ENCODE results near the gene NKAIN2.
"Not testable (repeated sequence)": the region's sequence is repeated elsewhere in the genome, so short reads cannot be mapped to it uniquely, and the experiment has no call there.

Gene NKAIN2

DNA sequence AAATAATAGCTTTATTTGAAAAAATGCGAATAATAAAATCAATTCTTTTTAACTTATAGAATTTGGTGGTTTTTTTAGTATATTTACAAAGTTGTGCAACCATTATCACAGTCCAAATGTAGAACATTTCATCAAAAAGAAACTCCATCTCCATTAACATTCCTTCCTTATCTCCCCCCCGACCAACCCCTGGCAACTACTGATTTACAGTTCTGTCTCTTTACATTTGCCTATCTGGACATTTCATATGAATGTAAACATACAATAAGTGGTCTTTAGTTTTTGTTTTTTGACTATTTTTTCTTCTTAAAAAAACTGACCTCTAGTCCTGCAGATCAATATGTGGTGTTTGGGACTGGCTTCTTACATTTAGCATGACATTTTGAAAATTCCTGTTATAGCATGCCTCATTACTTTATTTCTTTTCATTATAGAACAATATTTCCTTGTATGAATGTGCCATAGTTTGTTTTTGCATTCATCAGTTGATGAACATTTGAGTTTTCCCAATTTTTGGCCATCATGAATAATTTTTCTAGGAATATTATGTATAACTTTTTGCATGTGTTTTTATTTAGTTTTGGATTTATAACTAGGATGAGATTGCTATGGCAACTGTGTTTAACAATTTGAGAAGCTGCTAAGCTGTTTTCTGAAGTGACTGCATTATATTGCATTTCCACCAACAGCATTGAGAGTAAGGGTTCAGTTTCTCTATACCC, 344.7 kb downstream of the NKAIN2 start:
- H2BK120ac ChIP-seq (ENCODE audit: low read depth, low read length) = no peak overlapping the region
- no peak overlapping the region for H3K27ac ChIP-seq (ENCODE audit: low read depth, low read length)
- DNase-seq = no peak
- H3K4me3 ChIP-seq (ENCODE audit: low read length) = no peak overlapping the region
- no peak overlapping the region for H4K5ac ChIP-seq (ENCODE audit: low read length)
- WGBS (ENCODE audit: extremely low coverage, insufficient coverage, low lambda C conversion rate) = no CpG with 5 or more reads among the region's 2 CpGs
- no peaks in the 10 kb centered on the region for H3K27me3 ChIP-seq (ENCODE audit: insufficient read depth, low read length, poor library complexity)
- H3K56ac ChIP-seq (ENCODE audit: low read length) = no peak overlapping the region
- no peak overlapping the region for H3K4me2 ChIP-seq (ENCODE audit: low read length)
- no peaks in the 10 kb centered on the region for H3K79me1 ChIP-seq (ENCODE audit: low read length)
- H2BK15ac ChIP-seq (replicated peaks; ENCODE audit: low read depth) = no peak overlapping the region
- no peak overlapping the region for H3K18ac ChIP-seq (ENCODE audit: low read length)
- H3K36me3 ChIP-seq (ENCODE audit: control insufficient read depth, insufficient read depth, low read length) = no peaks in the 10 kb centered on the region
- no peak overlapping the region for H3K9ac ChIP-seq (ENCODE audit: low read length)
- H3K23ac ChIP-seq (ENCODE audit: low read length) = no peak overlapping the region
- no peaks in the 10 kb centered on the region for H3K79me2 ChIP-seq (ENCODE audit: control insufficient read depth, insufficient read depth, low read length)
- H2BK5ac ChIP-seq (ENCODE audit: low read length) = no peak overlapping the region
- no peak overlapping the region for H2AK5ac ChIP-seq (ENCODE audit: low read length)
- no peak overlapping the region for H3K4ac ChIP-seq (ENCODE audit: low read depth, low read length)
- no peaks in the 10 kb centered on the region for H3K4me1 ChIP-seq (ENCODE audit: control insufficient read depth, low read depth, low read length)
- H4K8ac ChIP-seq (ENCODE audit: low read depth, low read length) = no peak overlapping the region

DNA sequence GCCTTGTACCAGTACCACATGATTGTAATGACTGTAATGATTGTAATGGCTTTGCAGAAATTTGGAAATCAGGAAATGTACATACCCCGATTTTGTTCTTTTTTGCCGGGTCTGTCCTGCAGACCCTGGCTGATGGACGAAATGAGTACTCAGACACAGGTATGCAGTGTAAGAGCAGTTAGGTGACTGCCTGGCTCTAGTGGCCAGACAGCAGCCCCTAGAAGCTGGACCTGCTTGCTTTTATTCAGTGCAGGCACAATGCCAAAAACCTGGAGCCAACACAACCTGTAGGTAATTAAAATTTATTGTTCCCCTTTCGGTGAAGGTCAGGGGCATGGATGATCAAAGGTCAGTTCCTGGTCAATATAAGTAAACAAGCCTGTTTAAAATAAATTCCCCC, 346.0 kb downstream of the NKAIN2 start:
- no peak overlapping the region for H4K5ac ChIP-seq (ENCODE audit: low read length)
- no peak overlapping the region for H2BK120ac ChIP-seq (ENCODE audit: low read depth, low read length)
- H3K4me1 ChIP-seq (ENCODE audit: control insufficient read depth, low read depth, low read length) = no peaks in the 10 kb centered on the region
- no peak for DNase-seq
- H3K18ac ChIP-seq (ENCODE audit: low read length) = no peak overlapping the region
- H2BK15ac ChIP-seq (replicated peaks; ENCODE audit: low read depth) = no peak overlapping the region
- no peak overlapping the region for H3K27ac ChIP-seq (ENCODE audit: low read depth, low read length)
- no peak overlapping the region for H3K4ac ChIP-seq (ENCODE audit: low read depth, low read length)
- no peaks in the 10 kb centered on the region for H3K36me3 ChIP-seq (ENCODE audit: control insufficient read depth, insufficient read depth, low read length)
- no peak overlapping the region for H3K56ac ChIP-seq (ENCODE audit: low read length)
- H3K27me3 ChIP-seq (ENCODE audit: insufficient read depth, low read length, poor library complexity) = no peaks in the 10 kb centered on the region
- H4K8ac ChIP-seq (ENCODE audit: low read depth, low read length) = no peak overlapping the region
- H3K4me2 ChIP-seq (ENCODE audit: low read length) = no peak overlapping the region
- H2BK5ac ChIP-seq (ENCODE audit: low read length) = no peak overlapping the region
- H3K4me3 ChIP-seq (ENCODE audit: low read length) = no peak overlapping the region
- H3K23ac ChIP-seq (ENCODE audit: low read length) = no peak overlapping the region
- no peaks in the 10 kb centered on the region for H3K79me2 ChIP-seq (ENCODE audit: control insufficient read depth, insufficient read depth, low read length)
- no CpG with 5 or more reads among the region's 4 CpGs for WGBS (ENCODE audit: extremely low coverage, insufficient coverage, low lambda C conversion rate)
- H3K79me1 ChIP-seq (ENCODE audit: low read length) = no peaks in the 10 kb centered on the region
- H2AK5ac ChIP-seq (ENCODE audit: low read length) = no peak overlapping the region
- no peak overlapping the region for H3K9ac ChIP-seq (ENCODE audit: low read length)

DNA sequence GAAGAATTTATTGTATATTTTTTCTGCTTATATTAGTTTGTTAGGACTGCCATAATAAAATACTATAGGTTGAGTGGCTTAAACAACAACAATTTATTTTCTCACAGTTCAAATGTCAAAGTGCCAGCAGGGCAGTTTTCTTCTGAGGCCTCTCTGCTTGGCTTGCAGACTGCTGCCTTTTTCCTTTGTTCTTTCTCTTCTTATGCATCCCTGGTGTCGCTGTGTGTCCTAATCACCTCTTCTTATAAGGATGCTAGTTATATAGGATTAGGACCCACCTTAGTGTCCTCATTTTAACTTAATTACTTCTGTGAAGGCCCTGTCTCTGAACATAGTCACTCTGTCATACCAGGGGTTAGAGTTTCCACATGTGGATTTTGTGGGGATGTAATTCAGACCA, 354.4 kb downstream of the NKAIN2 start:
- Histone ChIP-seq H3K4ac (ENCODE audit: low read depth, low read length) (no peak overlapping the region), H3K9ac (ENCODE audit: low read length) (no peak overlapping the region), H3K4me1 (ENCODE audit: control insufficient read depth, low read depth, low read length) (no peaks in the 10 kb centered on the region), H3K56ac (ENCODE audit: low read length) (no peak overlapping the region), H3K36me3 (ENCODE audit: control insufficient read depth, insufficient read depth, low read length) (no peaks in the 10 kb centered on the region), H3K23ac (ENCODE audit: low read length) (no peak overlapping the region), H2AK5ac (ENCODE audit: low read length) (no peak overlapping the region), H3K4me3 (ENCODE audit: low read length) (no peak overlapping the region), H3K27ac (ENCODE audit: low read depth, low read length) (no peak overlapping the region), H2BK5ac (ENCODE audit: low read length) (no peak overlapping the region), H2BK120ac (ENCODE audit: low read depth, low read length) (no peak overlapping the region), H3K79me1 (ENCODE audit: low read length) (no peaks in the 10 kb centered on the region), H3K18ac (ENCODE audit: low read length) (no peak overlapping the region), H3K27me3 (ENCODE audit: insufficient read depth, low read length, poor library complexity) (no peaks in the 10 kb centered on the region), H3K4me2 (ENCODE audit: low read length) (no peak overlapping the region), H2BK15ac (replicated peaks; ENCODE audit: low read depth) (no peak overlapping the region), H4K5ac (ENCODE audit: low read length) (no peak overlapping the region), H3K79me2 (ENCODE audit: control insufficient read depth, insufficient read depth, low read length) (no peaks in the 10 kb centered on the region), H4K8ac (ENCODE audit: low read depth, low read length) (no peak overlapping the region)
- DNase-seq = no peak
- WGBS (ENCODE audit: extremely low coverage, insufficient coverage, low lambda C conversion rate) = no CpG with 5 or more reads among the region's 1 CpG

DNA sequence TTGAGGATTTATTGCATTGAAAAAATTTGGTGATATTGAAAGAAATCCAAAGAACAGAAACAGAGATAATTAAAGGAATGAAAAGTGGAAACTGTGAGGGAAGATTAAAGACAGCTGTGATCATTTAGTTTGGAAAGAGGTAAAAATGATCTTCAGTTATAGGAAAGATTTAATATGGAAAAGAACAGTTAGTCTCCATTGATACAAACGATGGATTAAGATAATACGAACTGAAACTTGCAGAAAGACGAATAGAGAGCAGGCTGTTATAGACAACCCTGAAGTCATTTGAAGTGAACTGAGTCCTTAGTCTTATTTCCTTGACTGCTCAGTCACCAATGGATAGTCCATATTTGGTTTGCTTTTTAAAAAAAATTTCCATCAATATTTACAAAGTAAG, 360.0 kb downstream of the NKAIN2 start:
- Histone ChIP-seq H3K27ac (ENCODE audit: low read depth, low read length) (no peak overlapping the region), H3K36me3 (ENCODE audit: control insufficient read depth, insufficient read depth, low read length) (no peaks in the 10 kb centered on the region), H3K4me2 (ENCODE audit: low read length) (no peak overlapping the region), H3K27me3 (ENCODE audit: insufficient read depth, low read length, poor library complexity) (no peaks in the 10 kb centered on the region), H3K4me3 (ENCODE audit: low read length) (no peak overlapping the region), H2BK15ac (replicated peaks; ENCODE audit: low read depth) (no peak overlapping the region), H3K4me1 (ENCODE audit: control insufficient read depth, low read depth, low read length) (no peaks in the 10 kb centered on the region), H4K8ac (ENCODE audit: low read depth, low read length) (no peak overlapping the region), H2BK5ac (ENCODE audit: low read length) (no peak overlapping the region), H3K18ac (ENCODE audit: low read length) (no peak overlapping the region), H2AK5ac (ENCODE audit: low read length) (no peak overlapping the region), H3K23ac (ENCODE audit: low read length) (no peak overlapping the region), H3K56ac (ENCODE audit: low read length) (no peak overlapping the region), H3K79me2 (ENCODE audit: control insufficient read depth, insufficient read depth, low read length) (no peaks in the 10 kb centered on the region), H2BK120ac (ENCODE audit: low read depth, low read length) (no peak overlapping the region), H3K9ac (ENCODE audit: low read length) (no peak overlapping the region), H3K79me1 (ENCODE audit: low read length) (no peaks in the 10 kb centered on the region), H3K4ac (ENCODE audit: low read depth, low read length) (no peak overlapping the region), H4K5ac (ENCODE audit: low read length) (no peak overlapping the region)
- WGBS (ENCODE audit: extremely low coverage, insufficient coverage, low lambda C conversion rate) = no CpG with 5 or more reads among the region's 3 CpGs
- no peak for DNase-seq

DNA sequence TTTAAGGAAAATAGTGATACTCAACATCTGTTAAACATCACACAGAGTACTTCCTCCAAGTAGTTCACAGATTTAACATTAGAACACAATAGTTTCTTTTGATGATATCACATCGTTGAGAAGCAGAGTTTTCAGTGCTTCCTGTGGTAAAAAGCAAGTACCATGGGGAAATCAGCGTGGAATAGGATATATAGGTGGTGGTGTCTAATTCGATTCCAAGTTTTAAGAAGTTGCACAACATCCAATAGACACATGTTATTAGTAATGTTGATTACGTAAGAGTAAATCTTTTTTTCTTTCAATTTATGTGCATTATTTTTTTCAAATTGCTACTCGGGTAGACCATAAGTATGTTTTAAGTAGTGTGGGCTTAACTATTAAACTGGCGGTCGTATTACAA, 360.7 kb downstream of the NKAIN2 start:
- WGBS (ENCODE audit: extremely low coverage, insufficient coverage, low lambda C conversion rate) = no CpG with 5 or more reads among the region's 7 CpGs
- no peak overlapping the region for H3K27ac ChIP-seq (ENCODE audit: low read depth, low read length)
- H3K27me3 ChIP-seq (ENCODE audit: insufficient read depth, low read length, poor library complexity) = no peaks in the 10 kb centered on the region
- no peak overlapping the region for H3K56ac ChIP-seq (ENCODE audit: low read length)
- H3K18ac ChIP-seq (ENCODE audit: low read length) = no peak overlapping the region
- no peak overlapping the region for H3K23ac ChIP-seq (ENCODE audit: low read length)
- H3K4me3 ChIP-seq (ENCODE audit: low read length) = no peak overlapping the region
- DNase-seq = no peak
- H2BK15ac ChIP-seq (replicated peaks; ENCODE audit: low read depth) = no peak overlapping the region
- H3K9ac ChIP-seq (ENCODE audit: low read length) = no peak overlapping the region
- no peaks in the 10 kb centered on the region for H3K79me1 ChIP-seq (ENCODE audit: low read length)
- no peak overlapping the region for H2AK5ac ChIP-seq (ENCODE audit: low read length)
- H3K4me1 ChIP-seq (ENCODE audit: control insufficient read depth, low read depth, low read length) = no peaks in the 10 kb centered on the region
- H4K8ac ChIP-seq (ENCODE audit: low read depth, low read length) = no peak overlapping the region
- H2BK5ac ChIP-seq (ENCODE audit: low read length) = no peak overlapping the region
- H3K79me2 ChIP-seq (ENCODE audit: control insufficient read depth, insufficient read depth, low read length) = no peaks in the 10 kb centered on the region
- no peak overlapping the region for H2BK120ac ChIP-seq (ENCODE audit: low read depth, low read length)
- H3K4ac ChIP-seq (ENCODE audit: low read depth, low read length) = no peak overlapping the region
- H3K36me3 ChIP-seq (ENCODE audit: control insufficient read depth, insufficient read depth, low read length) = no peaks in the 10 kb centered on the region
- no peak overlapping the region for H3K4me2 ChIP-seq (ENCODE audit: low read length)
- no peak overlapping the region for H4K5ac ChIP-seq (ENCODE audit: low read length)

DNA sequence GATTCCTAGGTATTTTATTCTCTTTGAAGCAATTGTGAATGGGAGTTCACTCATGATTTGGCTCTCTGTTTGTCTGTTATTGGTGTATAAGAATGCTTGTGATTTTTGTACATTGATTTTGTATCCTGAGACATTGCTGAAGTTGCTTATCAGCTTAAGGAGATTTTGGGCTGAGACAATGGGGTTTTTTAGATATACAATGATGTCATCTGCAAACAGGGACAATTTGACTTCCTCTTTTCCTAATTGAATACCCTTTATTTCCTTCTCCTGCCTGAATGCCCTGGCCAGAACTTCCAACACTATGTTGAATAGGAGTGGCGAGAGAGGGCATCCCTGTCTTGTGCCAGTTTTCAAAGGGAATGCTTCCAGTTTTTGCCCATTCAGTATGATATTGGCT, 363.6 kb downstream of the NKAIN2 start:
- not testable (repeated sequence) for H3K9ac ChIP-seq (ENCODE audit: low read length); H2AK5ac ChIP-seq (ENCODE audit: low read length); H2BK15ac ChIP-seq (replicated peaks; ENCODE audit: low read depth); H3K27ac ChIP-seq (ENCODE audit: low read depth, low read length); H3K27me3 ChIP-seq (ENCODE audit: insufficient read depth, low read length, poor library complexity); H3K56ac ChIP-seq (ENCODE audit: low read length); H3K79me2 ChIP-seq (ENCODE audit: control insufficient read depth, insufficient read depth, low read length); H4K8ac ChIP-seq (ENCODE audit: low read depth, low read length); H3K4me1 ChIP-seq (ENCODE audit: control insufficient read depth, low read depth, low read length); DNase-seq; H3K23ac ChIP-seq (ENCODE audit: low read length); H3K18ac ChIP-seq (ENCODE audit: low read length); H2BK120ac ChIP-seq (ENCODE audit: low read depth, low read length); H4K5ac ChIP-seq (ENCODE audit: low read length); H2BK5ac ChIP-seq (ENCODE audit: low read length); H3K4ac ChIP-seq (ENCODE audit: low read depth, low read length); H3K4me3 ChIP-seq (ENCODE audit: low read length); H3K79me1 ChIP-seq (ENCODE audit: low read length); H3K4me2 ChIP-seq (ENCODE audit: low read length); H3K36me3 ChIP-seq (ENCODE audit: control insufficient read depth, insufficient read depth, low read length)
- no CpG with 5 or more reads among the region's 1 CpG for WGBS (ENCODE audit: extremely low coverage, insufficient coverage, low lambda C conversion rate)
